ENCODE measurements around the gene SGTA. TPM values are rescaled to one million over a fixed set of nuclear protein-coding genes. Genes with fewer than 3 reads are reported as not detected.

Gene SGTA
- total and polyA plus RNA-seq, 9 of the 15 experiments (the other 6 are each of a cell fraction or from before 2014, with no cell fraction given), result 1.4 to 110 (median 49.9) TPM

GRCh38 chr19:2722541-2723344 lies 60.3 kb downstream of the SGTA start (continued):
- TF ChIP-seq RBM22 (IDR thresholded peaks at IDR 0.05; ENCODE audit: low read depth, low read length, poor library complexity, severe bottlenecking) (no peak), KLF10 (CRISPR knock-in tag; IDR thresholded peaks at IDR 0.05) (no peak), NR1H2 (CRISPR knock-in tag; IDR thresholded peaks at IDR 0.05) (no peak), SPI1 (IDR thresholded peaks at IDR 0.05; ENCODE audit: borderline replicate concordance, low read depth, low read length) (0 out of 2 replicates have a peak, but pooled peaks have one; percentile 14), TAF1 (IDR thresholded peaks at IDR 0.05; ENCODE audit: control insufficient read depth, extremely low read depth, insufficient read depth, low read length, severe bottlenecking) (no peak), MIER1 (IDR thresholded peaks at IDR 0.05; ENCODE audit: low read depth) (no peak), MEF2D (tag; conservative IDR thresholded peaks at IDR 0.05; ENCODE audit: low read depth) (peak; percentile 99), RUNX1 (IDR thresholded peaks at IDR 0.05; ENCODE audit: low read depth) (0 out of 2 replicates have a peak, but pooled peaks have one; percentile 39), ZBTB7A (IDR thresholded peaks at IDR 0.05; ENCODE audit: borderline replicate concordance, control insufficient read depth, low read depth, low read length) (peak; percentile 47; the same call in 1 of the 2 replicates), VEZF1 (CRISPR knock-in tag; IDR thresholded peaks at IDR 0.05) (peak; percentile 59; the same call in 1 of the 2 replicates), RBBP5 (IDR thresholded peaks at IDR 0.05; ENCODE audit: borderline replicate concordance, insufficient read depth, low read length, poor library complexity, severe bottlenecking) (peak; percentile 50), SRSF7 (optimal IDR thresholded peaks at IDR 0.05; ENCODE audit: low read depth, low read length) (no peak), SRSF1 (IDR thresholded peaks at IDR 0.05; ENCODE audit: low read depth, low read length) (no peak), ZBTB33 (CRISPR knock-in tag; IDR thresholded peaks at IDR 0.05) (peak; percentile 56; the same call in 1 of the 2 replicates), NR0B1 (IDR thresholded peaks at IDR 0.05; ENCODE audit: partially characterized antibody) (no peak), HBP1 (CRISPR knock-in tag; IDR thresholded peaks at IDR 0.05) (no peak), RBFOX2 (IDR thresholded peaks at IDR 0.05; ENCODE audit: low read depth, low read length) (peak; percentile 64), PYGO2 (tag; IDR thresholded peaks at IDR 0.05) (no peak), DMBX1 (CRISPR knock-in tag; IDR thresholded peaks at IDR 0.05; ENCODE audit: borderline replicate concordance) (no peak; the same call in 1 of the 2 replicates), SP1 (CRISPR knock-in tag; IDR thresholded peaks at IDR 0.05) (peak; percentile 55; the same call in 1 of the 2 replicates)

All from K562 (cell line).